K562 (cell line): ENCODE measurements around the gene GSTA5. TPM values are rescaled to one million over a fixed set of nuclear protein-coding genes. Genes with fewer than 3 reads are reported as not detected.

Experiments used
- ATAC-seq: fragments of 200-7000 bp; cut with Tn5 transposase; 3 replicates; pipeline ENCODE4 v1.9.1; 2020; ENCODE audit warnings: moderate library complexity
- BruUV-seq: library from RNA; stranded (reverse); fragments of 400-500 nt; replicated peaks from 2 replicates; lab custom pipeline; 2021; lab: Mats Ljungman, UMichigan
- CTCF ChIA-PET: fragments of 300-600 bp; formaldehyde crosslinking; extraction: SDS; loops from one replicate; lab custom pipeline; 2021; ENCODE audit warnings: low intra/inter-chr PET ratio; lab: Yijun Ruan, JAX
- POLR2A ChIA-PET: fragments of 300-600, 350-650 bp; sonication (Branson Sonifier 250); formaldehyde crosslinking; extraction: SDS; loops from one replicate; lab custom pipeline; 2021; ENCODE audit warnings: antibody characterized with exemption, inconsistent platforms; lab: Yijun Ruan, JAX
- DNase-seq, 4 experiments: peaks; one replicate each; pipeline versions ENCODE4 v3.0.0 to v3.0.0-alpha.2; 2011 to 2018; ENCODE audit warnings: low spot score in 3 of 4, mixed read lengths in 3 of 4; ENCODE audit errors: extremely low read depth in 1 of 4
- FAIRE-seq: peaks from 2 replicates; lab custom pipeline; 2011; peaks lifted over from hg19 to GRCh38; lab: Jason Lieb, UNC
- H2AFZ ChIP-seq: 2 replicates; pipeline ENCODE4 v1.6.0; 2011; ENCODE audit warnings: low read depth, low read length, control low read depth, inconsistent platforms
- H3K27ac ChIP-seq: fragments of 200-600 bp; 3 replicates; pipeline ENCODE4 v1.8.0; 2011; ENCODE audit warnings: low read depth, mild to moderate bottlenecking, control low read depth, inconsistent platforms, low read length, moderate library complexity, mixed read lengths; ENCODE audit errors: extremely low read depth
- H3K27me3 ChIP-seq, 2 experiments: fragments of 300-600 bp in 1 of 2; 2 replicates in 1 of 2; 3 replicates in 1 of 2; pipeline versions ENCODE4 v1.6.0 to v1.8.0; 2011; ENCODE audit warnings: inconsistent platforms in 2 of 2, low read length in 2 of 2, mild to moderate bottlenecking in 1 of 2, mixed read lengths in 1 of 2, moderate library complexity in 1 of 2; ENCODE audit not compliant: control insufficient read depth in 2 of 2, insufficient read depth in 2 of 2
- H3K36me3 ChIP-seq: fragments of 300-600 bp; 3 replicates; pipeline ENCODE4 v1.8.0; 2011; ENCODE audit warnings: mild to moderate bottlenecking, low read length, inconsistent platforms; ENCODE audit not compliant: control insufficient read depth, insufficient read depth
- H3K4me1 ChIP-seq, 2 experiments: fragments of 200-600 bp in 1 of 2; replicated peaks in 1 of 2; 2 replicates in 1 of 2; 3 replicates in 1 of 2; pipeline versions ENCODE4 v1.5.1 to v1.8.0; 2011; ENCODE audit warnings: inconsistent platforms in 2 of 2, low read length in 2 of 2, mild to moderate bottlenecking in 1 of 2, mixed read lengths in 1 of 2, moderate library complexity in 1 of 2; ENCODE audit not compliant: control insufficient read depth in 2 of 2, insufficient read depth in 2 of 2
- H3K4me2 ChIP-seq: 2 replicates; pipeline ENCODE4 v1.6.1; 2011; ENCODE audit warnings: low read length, control low read depth, inconsistent platforms, mixed read lengths; ENCODE audit not compliant: insufficient read depth
- H3K4me3 ChIP-seq: fragments of 200-600 bp; sonication (generic), shearing (Covaris generic); 2 replicates; pipeline ENCODE4 v1.5.1; 2016; ENCODE audit warnings: control low read depth, inconsistent platforms
- H3K79me2 ChIP-seq: fragments of 200-600 bp; 3 replicates; pipeline ENCODE4 v1.8.0; 2011; ENCODE audit warnings: low read length, inconsistent platforms; ENCODE audit not compliant: control insufficient read depth, insufficient read depth
- H3K9ac ChIP-seq, 2 experiments: 2 replicates each; pipeline versions ENCODE4 v1.6.0 to v1.6.1; 2011; ENCODE audit warnings: low read depth in 2 of 2, low read length in 2 of 2, control low read depth in 1 of 2, inconsistent platforms in 1 of 2, mild to moderate bottlenecking in 1 of 2, mixed read lengths in 1 of 2; ENCODE audit not compliant: insufficient read depth in 1 of 2
- H3K9me1 ChIP-seq: one replicate; pipeline ENCODE4 v1.6.0; 2011; ENCODE audit warnings: inconsistent platforms, mild to moderate bottlenecking, low read length, moderate library complexity; ENCODE audit not compliant: control insufficient read depth, insufficient read depth
- H3K9me3 ChIP-seq: replicated peaks from 2 replicates; pipeline ENCODE4 v1.5.1; 2011; ENCODE audit warnings: low read depth, low read length, inconsistent platforms; ENCODE audit not compliant: control insufficient read depth, insufficient read depth
- H4K20me1 ChIP-seq: replicated peaks from 2 replicates; pipeline ENCODE4 v1.6.1; 2011; ENCODE audit warnings: low read length, inconsistent platforms, mixed read lengths; ENCODE audit not compliant: control insufficient read depth, insufficient read depth
- ATF2 ChIP-seq: sonication (generic); formaldehyde crosslinking; IDR thresholded peaks from 2 replicates; pipeline ENCODE4 v1.8.1; 2022; ENCODE audit warnings: missing genetic modification reagents
- BRF1 ChIP-seq: IDR thresholded peaks from 3 replicates; pipeline ENCODE4 v1.6.1; 2011; ENCODE audit warnings: borderline replicate concordance, mild to moderate bottlenecking; ENCODE audit not compliant: insufficient read length; ENCODE audit errors: extremely low read depth
- HDAC3 ChIP-seq: fragments of 450-650 bp; IDR thresholded peaks from 2 replicates; pipeline ENCODE4 v1.6.1; 2018; ENCODE audit warnings: borderline replicate concordance, mild to moderate bottlenecking, moderate library complexity; ENCODE audit not compliant: partially characterized antibody
- KLF10 ChIP-seq: fragments of 250-450 bp; sonication (Bioruptor Pico); IDR thresholded peaks from 2 replicates; pipeline ENCODE4 v1.6.1; 2021; ENCODE audit warnings: matching md5 sums
- MBD2 ChIP-seq: sonication (generic); IDR thresholded peaks from 2 replicates; pipeline ENCODE4 v1.6.1; 2016; ENCODE audit warnings: low read depth, borderline replicate concordance
- NFIC ChIP-seq: fragments of 450-650 bp; IDR thresholded peaks from 2 replicates; pipeline ENCODE4 v1.6.1; 2017; ENCODE audit warnings: mild to moderate bottlenecking, inconsistent platforms
- WGBS: fragments of 100-300 bp; shearing (Covaris generic); methylation state at CpG from one replicate; pipeline ENCODE4 v1.1.6; 2016; ENCODE audit warnings: low coverage, mixed read lengths; ENCODE audit not compliant: insufficient coverage; ENCODE audit errors: missing lambda C conversion rate; 5-methylcytosine and 5-hydroxymethylcytosine counted together
- in situ Hi-C: fragments of 300-500 bp; cut with MboI; formaldehyde crosslinking; loops from 4 replicates; pipeline ENCODE4 v1.15.0; 2018; ENCODE audit warnings: inconsistent platforms, mixed read lengths
- intact Hi-C: fragments of 100-400 bp; cut with micrococcal nuclease; formaldehyde crosslinking; loops from 2 replicates; pipeline ENCODE4 v1.14.2; 2022
- polyA plus RNA-seq, 8 experiments: library from polyadenylated mRNA; depleted of rRNA in 4 of 8; stranded (reverse) in 5 of 8; unstranded in 3 of 8; fragments of >200 nt; fragmentation: Nextera tagmentation in 2 of 8; fragmentation: Illumina TruSeq in 1 of 8; extraction: Ambion mirVana in 2 of 8; extraction: Trizol in 1 of 8; gene quantifications; 2 replicates each; pipeline versions ENCODE4 v1.2.1 to v1.2.3, GENCODE V29; 2011 to 2014; ENCODE audit warnings: inconsistent platforms in 1 of 8, missing spikeins in 1 of 8
- total RNA-seq, 7 experiments: library from RNA; depleted of rRNA in 6 of 7; stranded (reverse); fragments of >200 nt in 6 of 7; fragmentation: Illumina TruSeq in 2 of 7; extraction: Trizol in 2 of 7; gene quantifications; 2 replicates each; pipeline versions ENCODE4 v1.2.1 to v1.2.3, GENCODE V29; 2011 to 2021; ENCODE audit warnings: low replicate concordance in 1 of 7
- TF ChIP-seq, protein P1 (sequence below): sonication (generic); formaldehyde crosslinking; IDR thresholded peaks from 2 replicates; pipeline ENCODE4 v1.8.0; 2022; ENCODE audit warnings: missing genetic modification reagents, mild to moderate bottlenecking, borderline replicate concordance
- TF ChIP-seq, protein P2 (sequence below): fragments of 250-450 bp; sonication (Bioruptor Pico); IDR thresholded peaks from 2 replicates; pipeline ENCODE4 v1.5.0; 2021
- TF ChIP-seq, protein P3 (sequence below): fragments of 450-650 bp; formaldehyde crosslinking; IDR thresholded peaks from 2 replicates; pipeline ENCODE4 v1.4.0; 2022; ENCODE audit warnings: missing genetic modification characterization

GSTA5 gene
- total and polyA plus RNA-seq, 9 of the 15 experiments (the other 6 are each of a cell fraction or from before 2014, with no cell fraction given) = not detected

GRCh38 chr6:52821842-52822241, 18.8 kb downstream of the GSTA5 start (continued):
- TF ChIP-seq BRF1 = no peak
- TF ChIP-seq, protein P1, sequence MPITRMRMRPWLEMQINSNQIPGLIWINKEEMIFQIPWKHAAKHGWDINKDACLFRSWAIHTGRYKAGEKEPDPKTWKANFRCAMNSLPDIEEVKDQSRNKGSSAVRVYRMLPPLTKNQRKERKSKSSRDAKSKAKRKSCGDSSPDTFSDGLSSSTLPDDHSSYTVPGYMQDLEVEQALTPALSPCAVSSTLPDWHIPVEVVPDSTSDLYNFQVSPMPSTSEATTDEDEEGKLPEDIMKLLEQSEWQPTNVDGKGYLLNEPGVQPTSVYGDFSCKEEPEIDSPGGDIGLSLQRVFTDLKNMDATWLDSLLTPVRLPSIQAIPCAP = no peak
- no peak for TF ChIP-seq NFIC
- TF ChIP-seq, protein P2, sequence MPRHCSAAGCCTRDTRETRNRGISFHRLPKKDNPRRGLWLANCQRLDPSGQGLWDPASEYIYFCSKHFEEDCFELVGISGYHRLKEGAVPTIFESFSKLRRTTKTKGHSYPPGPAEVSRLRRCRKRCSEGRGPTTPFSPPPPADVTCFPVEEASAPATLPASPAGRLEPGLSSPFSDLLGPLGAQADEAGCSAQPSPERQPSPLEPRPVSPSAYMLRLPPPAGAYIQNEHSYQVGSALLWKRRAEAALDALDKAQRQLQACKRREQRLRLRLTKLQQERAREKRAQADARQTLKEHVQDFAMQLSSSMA (CRISPR knock-in tag) = no peak
- no peak for TF ChIP-seq HDAC3
- TF ChIP-seq, protein P3, sequence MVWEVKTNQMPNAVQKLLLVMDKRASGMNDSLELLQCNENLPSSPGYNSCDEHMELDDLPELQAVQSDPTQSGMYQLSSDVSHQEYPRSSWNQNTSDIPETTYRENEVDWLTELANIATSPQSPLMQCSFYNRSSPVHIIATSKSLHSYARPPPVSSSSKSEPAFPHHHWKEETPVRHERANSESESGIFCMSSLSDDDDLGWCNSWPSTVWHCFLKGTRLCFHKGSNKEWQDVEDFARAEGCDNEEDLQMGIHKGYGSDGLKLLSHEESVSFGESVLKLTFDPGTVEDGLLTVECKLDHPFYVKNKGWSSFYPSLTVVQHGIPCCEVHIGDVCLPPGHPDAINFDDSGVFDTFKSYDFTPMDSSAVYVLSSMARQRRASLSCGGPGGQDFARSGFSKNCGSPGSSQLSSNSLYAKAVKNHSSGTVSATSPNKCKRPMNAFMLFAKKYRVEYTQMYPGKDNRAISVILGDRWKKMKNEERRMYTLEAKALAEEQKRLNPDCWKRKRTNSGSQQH (CRISPR knock-in tag) = no peak

DNA sequence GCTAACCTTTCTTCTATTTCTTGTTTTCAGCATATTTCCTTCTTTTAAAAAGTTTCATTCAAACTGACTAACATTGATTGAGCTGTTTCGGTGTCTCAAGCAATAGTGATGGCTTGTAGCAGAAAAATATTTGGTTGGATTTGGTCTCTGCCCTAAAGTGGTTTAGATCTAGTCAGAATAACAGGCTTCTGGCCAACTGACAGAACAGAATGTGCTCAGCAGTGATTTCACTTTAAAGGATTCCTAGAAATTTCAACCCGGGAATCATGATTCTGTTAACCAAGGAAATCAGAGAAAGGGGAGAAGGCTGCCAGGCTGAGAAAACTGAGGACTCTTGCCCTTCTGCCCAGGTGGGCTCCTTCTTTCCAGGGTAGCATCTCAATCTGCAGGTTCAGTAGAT, 20.4 kb downstream of the GSTA5 start:
- H3K4me3 ChIP-seq = no peak overlapping the region
- BruUV-seq = no TSS peak
- H3K4me2 ChIP-seq = no peak overlapping the region
- no peaks in the 10 kb centered on the region for H4K20me1 ChIP-seq
- FAIRE-seq (no peak), DNase-seq (no peak), ATAC-seq (no peak)
- CTCF ChIA-PET = no interaction called here
- no peaks in the 10 kb centered on the region for H3K9me3 ChIP-seq
- POLR2A ChIA-PET = interaction anchor here (0.8 kb wide), 1 partner anchor 18 kb away, joined by 3 read pairs; no protein-coding TSS in a partner anchor
- H3K4me1 ChIP-seq = no peaks in the 10 kb centered on the region
- WGBS = 0% methylated on average over 2 of the region's 2 CpGs
- no peaks in the 10 kb centered on the region for H3K79me2 ChIP-seq
- no peaks in the 10 kb centered on the region for H3K36me3 ChIP-seq
- 0 out of 5 replicates have a peak, but pooled peaks cover 0 to 5% of the 10 kb centered on the region in 2 experiments for H3K27me3 ChIP-seq
- intact Hi-C loops = no loop called here
- no peak overlapping the region for H3K27ac ChIP-seq
- in situ Hi-C loops = no loop called here
- H3K9me1 ChIP-seq = no peaks in the 10 kb centered on the region
- H2AFZ ChIP-seq = no peak overlapping the region
- no peak for TF ChIP-seq MBD2
- TF ChIP-seq KLF10 = no peak
- no peak for TF ChIP-seq ATF2
- H3K9ac ChIP-seq = no peak overlapping the region
